GM19395 (cell line): ENCODE data around the gene WRAP73.

Source experiments
- ATAC-seq: cut with Tn5 transposase; IDR thresholded peaks from one replicate; pipeline ENCODE4 v1.9.1; 2021; ENCODE audit warnings: mild to moderate bottlenecking, moderate library complexity; ENCODE audit not compliant: unreplicated experiment

The WRAP73 gene

GRCh38 chr1:3614755-3615742 is 34.9 kb downstream of the WRAP73 start:
- no peak for ATAC-seq

GRCh38 chr1:3612123-3612522 is 37.8 kb downstream of the WRAP73 start:
- no peak for ATAC-seq

GRCh38 chr1:3611170-3612019 is 38.5 kb downstream of the WRAP73 start, which contains the start of gene MEGF6:
TSS of gene MEGF6 (minus strand) at chr1:3611508. CDS start at chr1:3611268, 240 bp downstream.
- ATAC-seq = no peak

- no peak for ATAC-seq
Observed at GRCh38 chr1:3610527-3611169, 39.3 kb downstream of the WRAP73 start.

GRCh38 chr1:3609769-3610526 is 40.0 kb downstream of the WRAP73 start:
- ATAC-seq = no peak

GRCh38 chr1:3609016-3609768 is 40.7 kb downstream of the WRAP73 start:
- ATAC-seq = no peak

GRCh38 chr1:3608154-3608553 is 41.7 kb downstream of the WRAP73 start:
- ATAC-seq = no peak

- ATAC-seq = no peak
Observed at GRCh38 chr1:3607703-3608065, 42.2 kb downstream of the WRAP73 start.

- ATAC-seq = no peak
Observed at GRCh38 chr1:3606779-3607702, 42.9 kb downstream of the WRAP73 start.

GRCh38 chr1:3604997-3605823 is 44.7 kb downstream of the WRAP73 start:
- ATAC-seq = no peak

GRCh38 chr1:3604468-3604974 is 45.4 kb downstream of the WRAP73 start:
- ATAC-seq = no peak

GRCh38 chr1:3603571-3604467 is 46.1 kb downstream of the WRAP73 start:
- no peak for ATAC-seq

GRCh38 chr1:3603156-3603555 is 46.7 kb downstream of the WRAP73 start:
- no peak for ATAC-seq

- ATAC-seq = no peak
Observed at GRCh38 chr1:3602375-3602774, 47.5 kb downstream of the WRAP73 start.

GRCh38 chr1:3601743-3602142 is 48.2 kb downstream of the WRAP73 start:
- ATAC-seq = no peak

GRCh38 chr1:3600354-3600753 is 49.5 kb downstream of the WRAP73 start:
- ATAC-seq = no peak

GRCh38 chr1:3599816-3600215 is 50.1 kb downstream of the WRAP73 start:
- ATAC-seq = no peak
